ENCODE measurements around the gene GTF3C2. TPM values are rescaled to one million over a fixed set of nuclear protein-coding genes. Genes with fewer than 3 reads are reported as not detected.
"Not testable (repeated sequence)": the region's sequence is repeated elsewhere in the genome, so short reads cannot be mapped to it uniquely, and the experiment has no call there.

Gene GTF3C2
- total RNA-seq, 1 experiment from 2014 or later: 102 TPM

- no peak for DNase-seq (ENCODE audit: low spot score)
- in situ Hi-C loops (cut with HindIII; ENCODE audit: low sequenced_read_pairs): no loop called here
Observed at GRCh38 chr2:27305516-27305915, 51.0 kb downstream of the GTF3C2 start.

GRCh38 chr2:27304488-27305240 is 51.9 kb downstream of the GTF3C2 start:
- no peak for DNase-seq (ENCODE audit: low spot score)
- in situ Hi-C loops (cut with HindIII; ENCODE audit: low sequenced_read_pairs): no loop called here

- in situ Hi-C loops (cut with HindIII; ENCODE audit: low sequenced_read_pairs): no loop called here
- peak; percentile 69 for DNase-seq (ENCODE audit: low spot score)
Observed at GRCh38 chr2:27303093-27304025, 53.2 kb downstream of the GTF3C2 start.

- DNase-seq (ENCODE audit: low spot score); in situ Hi-C loops (cut with HindIII; ENCODE audit: low sequenced_read_pairs): not testable (repeated sequence)
Observed at GRCh38 chr2:27300606-27301005, 56.0 kb downstream of the GTF3C2 start.

GRCh38 chr2:27298391-27299080 is 58.0 kb downstream of the GTF3C2 start:
- no peak for DNase-seq (ENCODE audit: low spot score)

GRCh38 chr2:27297195-27297594 is 59.4 kb downstream of the GTF3C2 start:
- no peak for DNase-seq (ENCODE audit: low spot score)
- in situ Hi-C loops (cut with HindIII; ENCODE audit: low sequenced_read_pairs): no loop called here

More at GRCh38 chr2:27298391-27299080, 58.0 kb downstream of the GTF3C2 start:
- in situ Hi-C loops (cut with HindIII; ENCODE audit: low sequenced_read_pairs): no loop called here

GRCh38 chr2:27296481-27296880 is 60.1 kb downstream of the GTF3C2 start:
- in situ Hi-C loops (cut with HindIII; ENCODE audit: low sequenced_read_pairs): no loop called here
- DNase-seq (ENCODE audit: low spot score): no peak

GRCh38 chr2:27294928-27295327 is 61.6 kb downstream of the GTF3C2 start:
- DNase-seq (ENCODE audit: low spot score): no peak
- in situ Hi-C loops (cut with HindIII; ENCODE audit: low sequenced_read_pairs): no loop called here

GRCh38 chr2:27291865-27292264 is 64.7 kb downstream of the GTF3C2 start:
- in situ Hi-C loops (cut with HindIII; ENCODE audit: low sequenced_read_pairs): no loop called here

GRCh38 chr2:27290549-27290948 is 66.0 kb downstream of the GTF3C2 start:
- in situ Hi-C loops (cut with HindIII; ENCODE audit: low sequenced_read_pairs): no loop called here
- no peak for DNase-seq (ENCODE audit: low spot score)

More at GRCh38 chr2:27291865-27292264, 64.7 kb downstream of the GTF3C2 start:
- DNase-seq (ENCODE audit: low spot score): no peak

- in situ Hi-C loops (cut with HindIII; ENCODE audit: low sequenced_read_pairs): no loop called here
- DNase-seq (ENCODE audit: low spot score): no peak
Observed at GRCh38 chr2:27288610-27289009, 68.0 kb downstream of the GTF3C2 start.

GRCh38 chr2:27285481-27285880 is 71.1 kb downstream of the GTF3C2 start:
- in situ Hi-C loops (cut with HindIII; ENCODE audit: low sequenced_read_pairs): no loop called here
- no peak for DNase-seq (ENCODE audit: low spot score)

- DNase-seq (ENCODE audit: low spot score): no peak
- in situ Hi-C loops (cut with HindIII; ENCODE audit: low sequenced_read_pairs): no loop called here
Observed at GRCh38 chr2:27284996-27285395, 71.6 kb downstream of the GTF3C2 start.

GRCh38 chr2:27282892-27283291 is 73.7 kb downstream of the GTF3C2 start:
- no peak for DNase-seq (ENCODE audit: low spot score)
- in situ Hi-C loops (cut with HindIII; ENCODE audit: low sequenced_read_pairs): no loop called here

- DNase-seq (ENCODE audit: low spot score): no peak
- in situ Hi-C loops (cut with HindIII; ENCODE audit: low sequenced_read_pairs): no loop called here
Observed at GRCh38 chr2:27281855-27282559, 74.6 kb downstream of the GTF3C2 start, which contains the start of gene TRIM54. TSS of gene TRIM54 (plus strand) at chr2:27282429. CDS start at chr2:27282732, 303 bp downstream.

GRCh38 chr2:27281442-27281841 is 75.1 kb downstream of the GTF3C2 start:
- in situ Hi-C loops (cut with HindIII; ENCODE audit: low sequenced_read_pairs): no loop called here
- no peak for DNase-seq (ENCODE audit: low spot score)

- DNase-seq (ENCODE audit: low spot score): no peak
Observed at GRCh38 chr2:27280826-27281225, 75.7 kb downstream of the GTF3C2 start.

GRCh38 chr2:27278010-27278409 is 78.6 kb downstream of the GTF3C2 start:
- in situ Hi-C loops (cut with HindIII; ENCODE audit: low sequenced_read_pairs): no loop called here
- no peak for DNase-seq (ENCODE audit: low spot score)

More at GRCh38 chr2:27280826-27281225, 75.7 kb downstream of the GTF3C2 start:
- in situ Hi-C loops (cut with HindIII; ENCODE audit: low sequenced_read_pairs): no loop called here

Measured in G401 (cell line).